HepG2 (cell line): ENCODE data around the gene PTPRD. TPM values are rescaled to one million over a fixed set of nuclear protein-coding genes. Genes with fewer than 3 reads are reported as not detected.

ENCODE experiments used
- ATAC-seq: fragments of 200-7000 bp; cut with Tn5 transposase; 3 replicates; pipeline ENCODE4 v1.9.1; 2020; ENCODE audit warnings: mild to moderate bottlenecking, moderate library complexity
- BruUV-seq: library from RNA; stranded (reverse); fragments of 400-500 nt; replicated peaks from 2 replicates; lab custom pipeline; 2021; lab: Mats Ljungman, UMichigan
- CTCF ChIA-PET: fragments of 300-600 bp; formaldehyde crosslinking; extraction: SDS; loops from one replicate; lab custom pipeline; 2021; ENCODE audit warnings: low total read pairs, inconsistent platforms, low intra/inter-chr PET ratio; lab: Yijun Ruan, JAX
- POLR2A ChIA-PET: fragments of 350-600 bp; sonication (Branson Sonifier 250); formaldehyde crosslinking; loops from one replicate; lab custom pipeline; 2020; ENCODE audit warnings: antibody characterized with exemption, inconsistent platforms; lab: Yijun Ruan, JAX
- DNase-seq: peaks from one replicate; pipeline ENCODE4 v3.0.0-alpha.2; 2015; ENCODE audit warnings: low spot score
- FAIRE-seq: peaks from 3 replicates; lab custom pipeline; 2011; peaks lifted over from hg19 to GRCh38; lab: Jason Lieb, UNC
- H2AFZ ChIP-seq: one replicate; pipeline ENCODE4 v1.6.1; 2011; ENCODE audit warnings: low read length, inconsistent platforms
- H3K27ac ChIP-seq: fragments of 300-600 bp; 3 replicates; pipeline ENCODE4 v1.8.0; 2011; ENCODE audit warnings: mixed run types, mild to moderate bottlenecking, mixed read lengths, low read length, inconsistent platforms; ENCODE audit not compliant: insufficient read depth; ENCODE audit errors: extremely low read length
- H3K27me3 ChIP-seq, 2 experiments: fragments of 200-600 bp in 1 of 2; 2 replicates in 1 of 2; 3 replicates in 1 of 2; pipeline versions ENCODE4 v1.6.0 to v1.8.0; 2011; ENCODE audit warnings: low read length in 2 of 2, mild to moderate bottlenecking in 2 of 2, moderate library complexity in 2 of 2, inconsistent platforms in 1 of 2; ENCODE audit not compliant: insufficient read depth in 2 of 2, control insufficient read depth in 1 of 2
- H3K36me3 ChIP-seq, 2 experiments: fragments of 200-600 bp in 1 of 2; replicated peaks in 1 of 2; 2 replicates in 1 of 2; 3 replicates in 1 of 2; pipeline versions ENCODE4 v1.5.1 to v1.8.0; 2011; ENCODE audit warnings: low read length in 2 of 2, inconsistent platforms in 1 of 2; ENCODE audit not compliant: insufficient read depth in 2 of 2, control insufficient read depth in 1 of 2
- H3K4me1 ChIP-seq: 2 replicates; pipeline ENCODE4 v1.5.1; 2012; ENCODE audit warnings: low read length, inconsistent platforms; ENCODE audit not compliant: insufficient read depth
- H3K4me2 ChIP-seq: 2 replicates; pipeline ENCODE4 v1.6.0; 2011; ENCODE audit warnings: low read depth, low read length, inconsistent platforms
- H3K4me3 ChIP-seq, 3 experiments: fragments of 200-600 bp in 1 of 3; sonication (generic), shearing (Covaris generic) in 1 of 3; replicated peaks in 1 of 3; 2 replicates each; pipeline ENCODE4 v1.5.1; 2011 to 2016; ENCODE audit warnings: low read length in 3 of 3, inconsistent platforms in 2 of 3, low read depth in 2 of 3, mild to moderate bottlenecking in 2 of 3, control low read depth in 1 of 3, mixed read lengths in 1 of 3; ENCODE audit not compliant: insufficient read depth in 1 of 3
- H3K79me2 ChIP-seq: one replicate; pipeline ENCODE4 v1.6.1; 2011; ENCODE audit warnings: low read length, inconsistent platforms; ENCODE audit not compliant: insufficient read depth
- H3K9ac ChIP-seq: 2 replicates; pipeline ENCODE4 v1.6.0; 2011; ENCODE audit warnings: mild to moderate bottlenecking, low read depth, low read length, inconsistent platforms; ENCODE audit not compliant: insufficient read depth
- H3K9me3 ChIP-seq: 2 replicates; pipeline ENCODE4 v1.5.1; 2012; ENCODE audit warnings: mild to moderate bottlenecking, low read length
- H4K20me1 ChIP-seq: 2 replicates; pipeline ENCODE4 v1.6.0; 2011; ENCODE audit warnings: inconsistent platforms, mild to moderate bottlenecking, low read length, moderate library complexity; ENCODE audit not compliant: insufficient read depth
- IRX3 ChIP-seq: sonication (generic); formaldehyde crosslinking; IDR thresholded peaks from 2 replicates; pipeline ENCODE4 v1.8.1; 2023; ENCODE audit warnings: mild to moderate bottlenecking, low read depth, missing genetic modification reagents, borderline replicate concordance
- KDM5B ChIP-seq: sonication (generic); formaldehyde crosslinking; IDR thresholded peaks from 2 replicates; pipeline ENCODE4 v1.4.0; 2020; ENCODE audit warnings: missing genetic modification reagents, mild to moderate bottlenecking, borderline replicate concordance
- MLXIP ChIP-seq: sonication (generic); formaldehyde crosslinking; IDR thresholded peaks from 2 replicates; pipeline ENCODE4 v1.9.0; 2021; ENCODE audit warnings: missing genetic modification reagents, borderline replicate concordance
- MTERF4 ChIP-seq: sonication (generic); formaldehyde crosslinking; IDR thresholded peaks from 2 replicates; pipeline ENCODE4 v1.8.0; 2023; ENCODE audit warnings: mild to moderate bottlenecking, missing genetic modification reagents
- ZNF33B ChIP-seq: sonication (generic); formaldehyde crosslinking; IDR thresholded peaks from 2 replicates; pipeline ENCODE4 v1.5.1; 2020; ENCODE audit warnings: mild to moderate bottlenecking, missing genetic modification reagents
- ZNF747 ChIP-seq: sonication (generic); formaldehyde crosslinking; IDR thresholded peaks from 2 replicates; pipeline ENCODE4 v1.8.1; 2023; ENCODE audit warnings: missing genetic modification reagents, mild to moderate bottlenecking, borderline replicate concordance
- ZNF75D ChIP-seq: sonication (generic); formaldehyde crosslinking; IDR thresholded peaks from 2 replicates; pipeline ENCODE4 v1.8.1; 2023; ENCODE audit warnings: missing genetic modification reagents, mild to moderate bottlenecking, borderline replicate concordance
- ZNF770 ChIP-seq: sonication (generic); formaldehyde crosslinking; IDR thresholded peaks from 2 replicates; pipeline ENCODE4 v1.5.0; 2020; ENCODE audit warnings: mild to moderate bottlenecking, missing genetic modification reagents
- ZNF839 ChIP-seq: sonication (generic); formaldehyde crosslinking; IDR thresholded peaks from 2 replicates; pipeline ENCODE4 v1.4.0; 2020; ENCODE audit warnings: missing genetic modification reagents, mild to moderate bottlenecking, borderline replicate concordance
- WGBS: methylation state at CpG from one replicate; pipeline ENCODE4 v1.1.6; 2017; ENCODE audit warnings: low lambda C conversion rate; 5-methylcytosine and 5-hydroxymethylcytosine counted together
- in situ Hi-C: cut with HindIII; loops from 2 replicates; pipeline ENCODE4 v1.10.0; 2017; ENCODE audit warnings: low pct_unique_long_range_greater_than_20kb; ENCODE audit not compliant: extremely low pct_ligation_motif_present
- intact Hi-C: fragments of 100-400 bp; cut with micrococcal nuclease; formaldehyde crosslinking; loops from one replicate; pipeline ENCODE4 v1.10.0; 2022; ENCODE audit not compliant: unreplicated experiment
- polyA plus RNA-seq, 8 experiments: library from polyadenylated mRNA; depleted of rRNA in 3 of 8; stranded (reverse) in 7 of 8; unstranded in 1 of 8; fragments of >200 nt; fragmentation: Illumina TruSeq in 4 of 8; extraction: Trizol in 4 of 8; gene quantifications; 2 replicates each; pipeline versions ENCODE4 v1.2.1 to v1.2.3, GENCODE V29; 2011 to 2016; ENCODE audit warnings: low read depth in 4 of 8, missing spikeins in 1 of 8, mixed read lengths in 1 of 8; ENCODE audit not compliant: insufficient read depth in 1 of 8
- total RNA-seq, 5 experiments: library from RNA; depleted of rRNA; stranded (reverse); fragments of >200 nt; fragmentation: Illumina TruSeq; extraction: Trizol; gene quantifications; 2 replicates each; pipeline ENCODE4 v1.2.3, GENCODE V29; 2016; ENCODE audit warnings: low read depth in 1 of 5

PTPRD gene
- total and polyA plus RNA-seq, 2 of the 13 experiments (the other 11 are each of a cell fraction or from before 2014, with no cell fraction given) = 0.05 TPM; not detected in 1

- Histone ChIP-seq H3K27ac (no peak overlapping the region), H3K9ac (no peak overlapping the region), H4K20me1 (no peaks in the 10 kb centered on the region), H3K27me3 (0 out of 5 replicates have a peak, but pooled peaks cover 0 to 1% of the 10 kb centered on the region in 2 experiments), H3K4me1 (no peaks in the 10 kb centered on the region), H3K36me3 (no peaks in the 10 kb centered on the region), H2AFZ (no peak overlapping the region), H3K9me3 (no peaks in the 10 kb centered on the region), H3K4me2 (no peak overlapping the region), H3K4me3 (no peak overlapping the region), H3K79me2 (no peaks in the 10 kb centered on the region)
- BruUV-seq = no TSS peak
- WGBS = 6% methylated on average over 3 of the region's 3 CpGs
- ATAC-seq = no peak
- in situ Hi-C loops = no loop called here
- CTCF ChIA-PET = no interaction called here
- no peak for DNase-seq
- no peak for TF ChIP-seq ZNF839
- no peak for TF ChIP-seq ZNF75D (CRISPR knock-in tag)
- TF ChIP-seq IRX3 (CRISPR knock-in tag) = no peak
- no peak for TF ChIP-seq KDM5B (CRISPR knock-in tag)
- TF ChIP-seq MLXIP (CRISPR knock-in tag) = no peak
- no peak for TF ChIP-seq MTERF4
- TF ChIP-seq ZNF33B = no peak
- no peak for TF ChIP-seq ZNF747 (CRISPR knock-in tag)
- no peak for TF ChIP-seq ZNF770 (CRISPR knock-in tag)
- POLR2A ChIA-PET = no interaction called here
- intact Hi-C loops = no loop called here
- FAIRE-seq = no peak
Observed at GRCh38 chr9:8880060-8880459, 1732.7 kb downstream of the PTPRD start.
